ENCODE data around the gene S100PBP. TPM values are rescaled to one million over a fixed set of nuclear protein-coding genes. Genes with fewer than 3 reads are reported as not detected.

The S100PBP gene
- total RNA-seq, 1 donor from 2014 or later = 53.8 TPM

- Mint-ChIP-seq H3K4me3 (no peak overlapping the region), H3K36me3 (peaks cover 21% of the 10 kb centered on the region), H3K4me1 (ENCODE audit: unreplicated experiment) (peaks cover 11% of the 10 kb centered on the region), H3K9me3 (no peaks in the 10 kb centered on the region), H3K27me3 (no peaks in the 10 kb centered on the region), H3K27ac (peak overlapping the region; percentile 64)
- TF ChIP-seq, protein P1, sequence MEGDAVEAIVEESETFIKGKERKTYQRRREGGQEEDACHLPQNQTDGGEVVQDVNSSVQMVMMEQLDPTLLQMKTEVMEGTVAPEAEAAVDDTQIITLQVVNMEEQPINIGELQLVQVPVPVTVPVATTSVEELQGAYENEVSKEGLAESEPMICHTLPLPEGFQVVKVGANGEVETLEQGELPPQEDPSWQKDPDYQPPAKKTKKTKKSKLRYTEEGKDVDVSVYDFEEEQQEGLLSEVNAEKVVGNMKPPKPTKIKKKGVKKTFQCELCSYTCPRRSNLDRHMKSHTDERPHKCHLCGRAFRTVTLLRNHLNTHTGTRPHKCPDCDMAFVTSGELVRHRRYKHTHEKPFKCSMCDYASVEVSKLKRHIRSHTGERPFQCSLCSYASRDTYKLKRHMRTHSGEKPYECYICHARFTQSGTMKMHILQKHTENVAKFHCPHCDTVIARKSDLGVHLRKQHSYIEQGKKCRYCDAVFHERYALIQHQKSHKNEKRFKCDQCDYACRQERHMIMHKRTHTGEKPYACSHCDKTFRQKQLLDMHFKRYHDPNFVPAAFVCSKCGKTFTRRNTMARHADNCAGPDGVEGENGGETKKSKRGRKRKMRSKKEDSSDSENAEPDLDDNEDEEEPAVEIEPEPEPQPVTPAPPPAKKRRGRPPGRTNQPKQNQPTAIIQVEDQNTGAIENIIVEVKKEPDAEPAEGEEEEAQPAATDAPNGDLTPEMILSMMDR (conservative IDR thresholded peaks at IDR 0.05) = no peak
- no peak for DNase-seq (ENCODE audit: extremely low spot score, unreplicated experiment)
Measured at GRCh38 chr1:32863218-32863880, 45.9 kb downstream of the S100PBP start.

- TF ChIP-seq, protein P1 (conservative IDR thresholded peaks at IDR 0.05) = no peak
- Mint-ChIP-seq H3K9me3 (no peaks in the 10 kb centered on the region), H3K27me3 (peaks cover 2% of the 10 kb centered on the region), H3K4me1 (ENCODE audit: unreplicated experiment) (peaks cover 11% of the 10 kb centered on the region), H3K36me3 (peaks cover 26% of the 10 kb centered on the region), H3K4me3 (no peak overlapping the region), H3K27ac (peak overlapping the region; percentile 64)
- peak; percentile 27 for DNase-seq (ENCODE audit: extremely low spot score, unreplicated experiment)
Measured at GRCh38 chr1:32863881-32864245, 46.4 kb downstream of the S100PBP start.

GRCh38 chr1:32864375-32865019 is 47.0 kb downstream of the S100PBP start:
- H3K27ac Mint-ChIP-seq = no peak overlapping the region
- H3K27me3 Mint-ChIP-seq = peaks cover 8% of the 10 kb centered on the region
- TF ChIP-seq, protein P1 (conservative IDR thresholded peaks at IDR 0.05) = no peak

DNA sequence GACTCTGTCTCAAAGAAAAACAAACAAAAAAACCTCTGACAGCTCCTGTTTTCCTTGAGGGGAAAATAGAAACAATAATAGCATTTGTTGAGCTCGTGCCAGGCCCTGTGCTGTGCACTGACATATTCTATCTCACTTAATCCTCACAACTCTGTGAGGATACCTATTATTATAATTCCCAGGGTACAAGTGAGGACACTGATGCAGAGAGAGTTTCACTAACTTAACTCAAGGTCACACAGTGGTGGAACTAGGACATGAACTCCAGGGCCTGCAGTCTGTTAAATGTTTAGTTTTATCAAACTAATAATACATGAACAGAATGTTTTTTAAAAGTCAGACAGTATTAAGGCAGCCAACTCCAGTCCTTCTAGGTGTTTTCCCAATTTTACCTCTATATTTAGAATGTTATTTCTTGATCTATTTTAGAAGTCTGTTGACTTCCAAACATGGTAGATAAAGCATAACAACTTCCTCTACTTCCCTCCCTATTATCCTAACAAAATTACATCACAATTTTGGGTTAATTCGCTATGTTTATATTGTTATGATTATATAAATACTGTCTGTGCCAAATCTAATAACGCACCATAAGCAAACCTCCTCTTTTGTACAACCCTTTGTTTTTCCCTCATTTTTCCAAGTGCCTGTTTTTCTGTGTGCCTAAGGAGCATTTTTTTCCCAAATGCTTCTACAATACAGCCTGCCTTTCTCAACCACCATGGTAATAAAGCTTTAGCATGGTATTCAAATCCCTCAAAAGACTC is 48.4 kb downstream of the S100PBP start:
- Mint-ChIP-seq H3K36me3 (peaks cover 26% of the 10 kb centered on the region), H3K4me3 (no peak overlapping the region), H3K9me3 (no peaks in the 10 kb centered on the region), H3K27me3 (peaks cover 13% of the 10 kb centered on the region), H3K4me1 (ENCODE audit: unreplicated experiment) (peaks cover 11% of the 10 kb centered on the region), H3K27ac (no peak overlapping the region)
- no peak for DNase-seq (ENCODE audit: extremely low spot score, unreplicated experiment)
- TF ChIP-seq, protein P1 (conservative IDR thresholded peaks at IDR 0.05) = no peak

More at GRCh38 chr1:32864375-32865019, 47.0 kb downstream of the S100PBP start:
- Mint-ChIP-seq H3K36me3 (peaks cover 26% of the 10 kb centered on the region), H3K4me1 (ENCODE audit: unreplicated experiment) (peaks cover 11% of the 10 kb centered on the region), H3K4me3 (no peak overlapping the region), H3K9me3 (no peaks in the 10 kb centered on the region)
- no peak for DNase-seq (ENCODE audit: extremely low spot score, unreplicated experiment)

DNA sequence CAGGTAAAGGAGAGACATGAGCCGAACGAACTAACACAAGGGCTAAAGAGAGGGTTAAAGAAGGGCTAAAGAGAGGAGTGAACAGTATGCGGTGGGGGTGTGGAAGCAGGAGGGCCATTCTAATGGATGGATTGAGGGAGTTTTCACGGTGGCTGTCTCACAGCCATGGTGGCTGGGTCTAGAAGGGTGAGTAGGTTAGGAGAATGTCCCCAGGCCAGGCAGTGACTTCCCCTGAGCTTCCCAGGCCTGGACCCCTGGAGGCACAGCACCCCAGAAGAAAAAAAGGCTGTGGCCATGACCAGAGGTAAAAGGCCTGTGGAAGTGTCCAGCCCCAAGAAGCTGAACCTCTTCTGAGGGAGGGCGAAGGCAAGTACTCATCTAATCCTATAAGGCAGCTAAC is 49.7 kb downstream of the S100PBP start:
- peaks cover 22% of the 10 kb centered on the region for H3K4me1 Mint-ChIP-seq (ENCODE audit: unreplicated experiment)
- no peak overlapping the region for H3K4me3 Mint-ChIP-seq
- H3K27me3 Mint-ChIP-seq = peaks cover 23% of the 10 kb centered on the region
- TF ChIP-seq, protein P1 (conservative IDR thresholded peaks at IDR 0.05) = no peak
- H3K36me3 Mint-ChIP-seq = peaks cover 26% of the 10 kb centered on the region
- no peak for DNase-seq (ENCODE audit: extremely low spot score, unreplicated experiment)
- H3K9me3 Mint-ChIP-seq = no peaks in the 10 kb centered on the region
- H3K27ac Mint-ChIP-seq = no peak overlapping the region

All from type B pancreatic cell (in vitro differentiated cells).